ENCODE measurements around the gene DLG2. TPM values are rescaled to one million over a fixed set of nuclear protein-coding genes. Genes with fewer than 3 reads are reported as not detected.

Gene DLG2
- total RNA-seq, 4 donors from 2014 or later: 1.3 to 4.7 (median 2.4) TPM

DNA sequence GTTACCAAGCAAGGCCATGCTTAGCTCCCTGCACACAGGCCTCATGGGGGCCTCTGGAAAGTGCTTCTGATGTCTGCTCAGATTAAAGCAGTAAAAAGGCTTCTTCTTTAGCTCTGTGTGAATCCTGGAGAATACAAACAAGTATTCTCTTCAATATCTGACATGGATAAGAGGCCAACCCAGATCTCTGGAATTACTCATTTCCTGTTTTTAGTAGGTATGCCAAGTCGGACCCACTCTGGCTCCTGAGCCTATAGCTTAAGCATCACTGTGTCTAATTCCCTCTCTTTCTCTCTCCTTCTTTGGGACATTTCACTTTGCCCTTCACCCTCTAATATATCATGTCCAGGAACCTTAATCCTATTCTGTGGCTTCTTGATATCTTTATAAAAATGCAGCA is 1811.4 kb downstream of the DLG2 start:
- H3K9me3 ChIP-seq: no peaks in the 10 kb centered on the region
- H3K27me3 ChIP-seq: no peaks in the 10 kb centered on the region
- in situ Hi-C loops (cut with MboI; ENCODE audit: low sequenced_read_pairs in 4 of 4) (loop anchor here in 3 of 4 donors (10.0 to 25.0 kb wide), 5 partner anchors 503 to 1103 kb away; partner anchors contain the start of gene CCDC90B (in 1 of the 3)), intact Hi-C loops (cut with DNase I; ENCODE audit: low total_unique reads) (loop anchor here (5.0 kb wide), 2 partner anchors 573 to 948 kb away; no protein-coding TSS in a partner anchor)
- no peak for DNase-seq
- no peak overlapping the region for H3K27ac ChIP-seq
- no peak for TF ChIP-seq POLR2A (IDR thresholded peaks at IDR 0.05)
- TF ChIP-seq, protein P1, sequence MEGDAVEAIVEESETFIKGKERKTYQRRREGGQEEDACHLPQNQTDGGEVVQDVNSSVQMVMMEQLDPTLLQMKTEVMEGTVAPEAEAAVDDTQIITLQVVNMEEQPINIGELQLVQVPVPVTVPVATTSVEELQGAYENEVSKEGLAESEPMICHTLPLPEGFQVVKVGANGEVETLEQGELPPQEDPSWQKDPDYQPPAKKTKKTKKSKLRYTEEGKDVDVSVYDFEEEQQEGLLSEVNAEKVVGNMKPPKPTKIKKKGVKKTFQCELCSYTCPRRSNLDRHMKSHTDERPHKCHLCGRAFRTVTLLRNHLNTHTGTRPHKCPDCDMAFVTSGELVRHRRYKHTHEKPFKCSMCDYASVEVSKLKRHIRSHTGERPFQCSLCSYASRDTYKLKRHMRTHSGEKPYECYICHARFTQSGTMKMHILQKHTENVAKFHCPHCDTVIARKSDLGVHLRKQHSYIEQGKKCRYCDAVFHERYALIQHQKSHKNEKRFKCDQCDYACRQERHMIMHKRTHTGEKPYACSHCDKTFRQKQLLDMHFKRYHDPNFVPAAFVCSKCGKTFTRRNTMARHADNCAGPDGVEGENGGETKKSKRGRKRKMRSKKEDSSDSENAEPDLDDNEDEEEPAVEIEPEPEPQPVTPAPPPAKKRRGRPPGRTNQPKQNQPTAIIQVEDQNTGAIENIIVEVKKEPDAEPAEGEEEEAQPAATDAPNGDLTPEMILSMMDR (IDR thresholded peaks at IDR 0.05 in 4 of 5, conservative IDR thresholded peaks at IDR 0.05 in 1 of 5): no peak
- no peaks in the 10 kb centered on the region for H3K4me1 ChIP-seq
- H3K4me3 ChIP-seq: no peak overlapping the region
- no peaks in the 10 kb centered on the region for H3K36me3 ChIP-seq
- ATAC-seq: no peak

DNA sequence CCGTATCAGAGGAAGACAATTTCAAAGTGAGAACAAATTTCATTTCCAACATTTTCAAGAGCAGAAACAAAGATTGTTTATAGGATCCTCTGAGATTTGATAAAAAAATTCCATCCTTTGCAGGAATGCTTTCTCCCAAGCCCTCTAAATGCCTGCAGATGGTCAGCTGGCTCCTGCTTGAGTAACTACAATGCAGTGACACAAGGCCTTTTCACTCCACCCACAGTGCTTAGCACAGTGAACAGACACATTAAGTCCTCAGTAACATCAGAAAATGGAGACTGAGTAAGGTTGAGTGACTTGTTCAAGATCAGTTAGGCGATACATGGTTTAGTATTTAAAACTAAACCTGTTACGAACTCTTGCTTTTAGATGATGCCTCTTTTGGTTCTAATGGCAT is 1813.8 kb downstream of the DLG2 start:
- ATAC-seq: no peak
- in situ Hi-C loops (cut with MboI; ENCODE audit: low sequenced_read_pairs in 4 of 4): loop anchor here in 3 of 4 donors (10.0 to 25.0 kb wide), 5 partner anchors 501 to 1101 kb away; partner anchors contain the start of gene CCDC90B (in 1 of the 3)

DNA sequence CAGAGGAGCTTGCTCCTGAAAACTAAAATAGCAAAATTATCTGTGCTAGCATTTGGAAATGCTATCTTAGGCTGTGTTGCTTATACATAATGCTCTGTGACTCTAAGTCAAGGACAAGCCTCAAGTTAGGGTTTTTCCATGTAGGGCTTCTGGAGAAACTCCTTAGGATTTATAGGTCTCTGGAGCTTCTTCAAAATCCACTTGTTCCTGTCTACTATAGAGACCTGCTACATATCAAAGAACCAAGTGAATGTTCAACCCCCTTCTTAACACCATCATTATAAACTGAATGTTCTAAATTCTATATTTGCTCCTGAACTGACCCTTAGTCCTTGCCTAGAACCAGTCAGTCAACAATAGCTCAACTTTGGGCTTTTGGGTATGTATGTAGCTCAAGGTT is 1817.9 kb downstream of the DLG2 start:
- DNase-seq (no peak), ATAC-seq (no peak)
- intact Hi-C loops (cut with DNase I; ENCODE audit: low total_unique reads): no loop called here
- TF ChIP-seq, protein P1 (IDR thresholded peaks at IDR 0.05 in 4 of 5, conservative IDR thresholded peaks at IDR 0.05 in 1 of 5): no peak
- TF ChIP-seq POLR2A (IDR thresholded peaks at IDR 0.05): no peak
- no peaks in the 10 kb centered on the region for H3K4me1 ChIP-seq
- H3K27ac ChIP-seq: no peak overlapping the region
- H3K9me3 ChIP-seq: no peaks in the 10 kb centered on the region
- no peak overlapping the region for H3K4me3 ChIP-seq
- in situ Hi-C loops (cut with MboI; ENCODE audit: low sequenced_read_pairs in 4 of 4): loop anchor here in 3 of 4 donors (25.0 kb wide), 4 partner anchors 497 to 1097 kb away; partner anchors contain the start of gene CCDC90B (in 1 of the 3)
- no peaks in the 10 kb centered on the region for H3K27me3 ChIP-seq
- no peaks in the 10 kb centered on the region for H3K36me3 ChIP-seq

More for the DNA sequence above, 1813.8 kb downstream of the DLG2 start:
- Histone ChIP-seq H3K9me3 (no peaks in the 10 kb centered on the region), H3K36me3 (no peaks in the 10 kb centered on the region), H3K4me3 (no peak overlapping the region), H3K27ac (no peak overlapping the region), H3K27me3 (no peaks in the 10 kb centered on the region), H3K4me1 (no peaks in the 10 kb centered on the region)
- DNase-seq: no peak
- intact Hi-C loops (cut with DNase I; ENCODE audit: low total_unique reads): no loop called here
- TF ChIP-seq, protein P1 (IDR thresholded peaks at IDR 0.05 in 4 of 5, conservative IDR thresholded peaks at IDR 0.05 in 1 of 5): no peak
- TF ChIP-seq POLR2A (IDR thresholded peaks at IDR 0.05): no peak

DNA sequence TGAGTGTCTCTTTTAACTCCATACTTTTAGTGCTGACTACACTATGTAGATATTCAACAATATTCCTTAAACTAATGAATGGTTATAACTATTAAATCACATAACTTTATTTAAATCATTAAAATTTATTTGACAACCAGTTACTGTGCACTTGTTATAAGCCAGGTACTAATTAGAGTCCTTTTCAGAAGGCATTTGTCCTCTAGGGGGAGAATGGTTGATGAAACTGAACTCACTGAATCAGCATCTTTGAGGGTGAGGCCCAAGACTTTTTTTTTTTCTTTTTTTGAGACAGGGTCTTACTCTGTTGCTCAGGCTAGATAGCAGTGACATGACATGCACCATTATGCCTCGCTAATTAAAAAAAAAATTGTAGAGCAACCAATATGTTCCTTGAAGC is 1825.3 kb downstream of the DLG2 start:
- no peak for DNase-seq
- Histone ChIP-seq H3K4me1 (no peaks in the 10 kb centered on the region), H3K27me3 (no peaks in the 10 kb centered on the region), H3K4me3 (no peak overlapping the region), H3K27ac (no peak overlapping the region), H3K9me3 (no peaks in the 10 kb centered on the region), H3K36me3 (no peaks in the 10 kb centered on the region)
- TF ChIP-seq, protein P1 (IDR thresholded peaks at IDR 0.05 in 4 of 5, conservative IDR thresholded peaks at IDR 0.05 in 1 of 5): no peak
- no peak for TF ChIP-seq POLR2A (IDR thresholded peaks at IDR 0.05)
- intact Hi-C loops (cut with DNase I; ENCODE audit: low total_unique reads): no loop called here
- ATAC-seq: no peak
- in situ Hi-C loops (cut with MboI; ENCODE audit: low sequenced_read_pairs in 4 of 4): loop anchor here in 3 of 4 donors (25.0 kb wide), 4 partner anchors 489 to 1089 kb away; partner anchors contain the start of gene CCDC90B (in 1 of the 3)
